Neuronal stem cell (in vitro differentiated cells): ENCODE data around the gene C1QB.
A peak's percentile ranks its signal among the peaks of the same experiment; 100 is the strongest.
"Not testable (repeated sequence)": the region's sequence is repeated elsewhere in the genome, so short reads cannot be mapped to it uniquely, and the experiment has no call there.

Experiments
- DNase-seq: peaks from one replicate; pipeline ENCODE4 v3.0.0-alpha.2; 2013; ENCODE audit warnings: low spot score
- H2AFZ ChIP-seq: one replicate; pipeline ENCODE4 v1.6.1; 2013; ENCODE audit warnings: mild to moderate bottlenecking, low read length, inconsistent platforms
- H2AK5ac ChIP-seq: 2 replicates; pipeline ENCODE4 v1.6.1; 2013; ENCODE audit warnings: low read depth, mild to moderate bottlenecking, inconsistent platforms, low read length, moderate library complexity, mixed read lengths
- H2BK120ac ChIP-seq: 2 replicates; pipeline ENCODE4 v1.6.1; 2013; ENCODE audit warnings: low read depth, mild to moderate bottlenecking, inconsistent platforms, low read length, moderate library complexity, mixed read lengths
- H2BK12ac ChIP-seq: one replicate; pipeline ENCODE4 v1.6.1; 2013; ENCODE audit warnings: low read length, inconsistent platforms
- H2BK15ac ChIP-seq: 2 replicates; pipeline ENCODE4 v1.6.1; 2013; ENCODE audit warnings: mild to moderate bottlenecking, low read length, inconsistent platforms, mixed read lengths
- H2BK5ac ChIP-seq: one replicate; pipeline ENCODE4 v1.6.1; 2013; ENCODE audit warnings: inconsistent platforms, mild to moderate bottlenecking, low read length, moderate library complexity
- H3K14ac ChIP-seq: one replicate; pipeline ENCODE4 v1.6.1; 2013; ENCODE audit warnings: low read length, inconsistent platforms
- H3K18ac ChIP-seq: 2 replicates; pipeline ENCODE4 v1.6.1; 2013; ENCODE audit warnings: low read length, inconsistent platforms
- H3K23ac ChIP-seq: 2 replicates; pipeline ENCODE4 v1.6.1; 2013; ENCODE audit warnings: low read depth, mild to moderate bottlenecking, mixed read lengths, low read length, inconsistent platforms; ENCODE audit not compliant: poor library complexity
- H3K27ac ChIP-seq: replicated peaks from 3 replicates; pipeline ENCODE4 v1.5.1; 2013; ENCODE audit warnings: low read length, inconsistent platforms
- H3K27me3 ChIP-seq, 3 experiments: 2 replicates each; pipeline ENCODE4 v1.6.1; 2013; ENCODE audit warnings: low read length in 3 of 3, mild to moderate bottlenecking in 2 of 3, inconsistent platforms in 1 of 3, low read depth in 1 of 3, mixed read lengths in 1 of 3, moderate library complexity in 1 of 3; ENCODE audit not compliant: control insufficient read depth in 3 of 3, insufficient read depth in 3 of 3
- H3K36me3 ChIP-seq, 2 donors: replicated peaks in 1 of 2; 2 replicates each; pipeline ENCODE4 v1.6.1; 2013; ENCODE audit warnings: low read length in 2 of 2; ENCODE audit not compliant: control insufficient read depth in 2 of 2, insufficient read depth in 2 of 2
- H3K4ac ChIP-seq: 2 replicates; pipeline ENCODE4 v1.6.1; 2013; ENCODE audit warnings: inconsistent platforms, mild to moderate bottlenecking, low read length, moderate library complexity
- H3K4me1 ChIP-seq, 2 donors: 1 replicate in 1 of 2; 2 replicates in 1 of 2; pipeline ENCODE4 v1.6.1; 2013; ENCODE audit warnings: low read length in 2 of 2, low read depth in 1 of 2; ENCODE audit not compliant: control insufficient read depth in 2 of 2, insufficient read depth in 1 of 2
- H3K4me2 ChIP-seq: one replicate; pipeline ENCODE4 v1.6.1; 2013; ENCODE audit warnings: mild to moderate bottlenecking, low read length, inconsistent platforms; ENCODE audit not compliant: insufficient read depth, poor library complexity, severe bottlenecking
- H3K4me3 ChIP-seq, 2 donors: 2 replicates each; pipeline ENCODE4 v1.5.1; 2013; ENCODE audit warnings: low read length in 2 of 2, mild to moderate bottlenecking in 2 of 2, inconsistent platforms in 1 of 2, moderate library complexity in 1 of 2
- H3K79me1 ChIP-seq: one replicate; pipeline ENCODE4 v1.6.1; 2013; ENCODE audit warnings: low read depth, mild to moderate bottlenecking, inconsistent platforms, low read length, moderate library complexity
- H3K9ac ChIP-seq: one replicate; pipeline ENCODE4 v1.6.1; 2013; ENCODE audit warnings: mild to moderate bottlenecking, low read depth, low read length, inconsistent platforms; ENCODE audit not compliant: poor library complexity
- H3K9me3 ChIP-seq, 2 donors: replicated peaks in 1 of 2; 2 replicates each; pipeline versions ENCODE3 to v1.6.1; 2013; ENCODE audit warnings: low read length in 2 of 2, mild to moderate bottlenecking in 2 of 2, inconsistent platforms in 1 of 2, low read depth in 1 of 2, mixed read lengths in 1 of 2, moderate library complexity in 1 of 2; ENCODE audit not compliant: control insufficient read depth in 2 of 2, insufficient read depth in 1 of 2
- H4K8ac ChIP-seq: one replicate; pipeline ENCODE4 v1.6.1; 2013; ENCODE audit warnings: low read depth, mild to moderate bottlenecking, inconsistent platforms, low read length, moderate library complexity
- H4K91ac ChIP-seq: one replicate; pipeline ENCODE4 v1.6.1; 2013; ENCODE audit warnings: low read length, low read depth, mild to moderate bottlenecking, inconsistent platforms; ENCODE audit not compliant: poor library complexity
- WGBS, 2 donors: extraction: QIAGEN DNeasy Blood & Tissue Kit; methylation state at CpG; one replicate each; pipeline ENCODE4 v1.1.7; 2013; ENCODE audit warnings: missing lambda C conversion rate in 2 of 2, mixed read lengths in 1 of 2; ENCODE audit not compliant: insufficient read length in 2 of 2, insufficient replicate concordance in 1 of 2; ENCODE audit errors: extremely low coverage in 2 of 2; 5-methylcytosine and 5-hydroxymethylcytosine counted together

Gene C1QB

GRCh38 chr1:22704440-22705067, 51.5 kb downstream of the C1QB start:
- no peaks in the 10 kb centered on the region for H3K9me3 ChIP-seq
- H3K36me3 ChIP-seq = no peaks in the 10 kb centered on the region
- H3K4me2 ChIP-seq = no peak overlapping the region
- no peak overlapping the region for H3K9ac ChIP-seq
- no peak overlapping the region for H2BK120ac ChIP-seq
- H3K23ac ChIP-seq = no peak overlapping the region
- peak overlapping the region; percentile 78 for H2AFZ ChIP-seq
- no peaks in the 10 kb centered on the region for H3K79me1 ChIP-seq
- no peak overlapping the region for H4K8ac ChIP-seq
- no peak overlapping the region for H3K4me3 ChIP-seq
- H3K27me3 ChIP-seq = peaks cover 0 to 4% (median 0%) of the 10 kb centered on the region in 3 experiments
- H2BK15ac ChIP-seq = no peak overlapping the region
- H4K91ac ChIP-seq = no peak overlapping the region
- H2BK5ac ChIP-seq = peak overlapping the region; percentile 1
- H3K18ac ChIP-seq = no peak overlapping the region
- peak; percentile 84 for DNase-seq
- peaks cover 7 to 10% of the 10 kb centered on the region in 2 donors for H3K4me1 ChIP-seq
- H3K27ac ChIP-seq = no peak overlapping the region
- no peak overlapping the region for H3K4ac ChIP-seq
- H2AK5ac ChIP-seq = no peak overlapping the region
- H2BK12ac ChIP-seq = no peak overlapping the region
- no CpG with 5 or more reads among the region's 2 CpGs for WGBS, 2 donors
- H3K14ac ChIP-seq = no peak overlapping the region

GRCh38 chr1:22705586-22705985, 52.5 kb downstream of the C1QB start:
- H2BK5ac ChIP-seq = no peak overlapping the region
- DNase-seq = no peak
- H2BK15ac ChIP-seq = no peak overlapping the region
- peaks cover 0 to 4% (median 0%) of the 10 kb centered on the region in 3 experiments for H3K27me3 ChIP-seq
- H3K79me1 ChIP-seq = no peaks in the 10 kb centered on the region
- H4K91ac ChIP-seq = no peak overlapping the region
- no peak overlapping the region for H3K27ac ChIP-seq
- no peak overlapping the region for H2BK12ac ChIP-seq
- no peaks in the 10 kb centered on the region for H3K9me3 ChIP-seq
- no peak overlapping the region for H3K14ac ChIP-seq
- no peak overlapping the region for H2BK120ac ChIP-seq
- no peak overlapping the region for H3K18ac ChIP-seq
- H3K23ac ChIP-seq = no peak overlapping the region
- no peak overlapping the region for H4K8ac ChIP-seq
- no peak overlapping the region for H3K4me3 ChIP-seq
- no peak overlapping the region for H2AK5ac ChIP-seq
- H3K4me1 ChIP-seq = peaks cover 9 to 12% of the 10 kb centered on the region in 2 donors
- H3K4me2 ChIP-seq = no peak overlapping the region
- no peak overlapping the region for H3K4ac ChIP-seq
- H3K36me3 ChIP-seq = no peaks in the 10 kb centered on the region
- no peak overlapping the region for H2AFZ ChIP-seq
- no peak overlapping the region for H3K9ac ChIP-seq

GRCh38 chr1:22706100-22706499, 53.1 kb downstream of the C1QB start:
- not testable (repeated sequence) for H3K9me3 ChIP-seq, H2AK5ac ChIP-seq, H3K4me2 ChIP-seq, H3K4ac ChIP-seq, H3K4me3 ChIP-seq, H2AFZ ChIP-seq, H3K14ac ChIP-seq, H2BK5ac ChIP-seq, DNase-seq, H4K91ac ChIP-seq, H3K36me3 ChIP-seq, H3K27me3 ChIP-seq, H3K79me1 ChIP-seq, H3K18ac ChIP-seq, H3K23ac ChIP-seq, H2BK120ac ChIP-seq, H2BK15ac ChIP-seq, H3K27ac ChIP-seq, H4K8ac ChIP-seq, H3K9ac ChIP-seq, H2BK12ac ChIP-seq
- WGBS, 2 donors = no CpG with 5 or more reads among the region's 4 CpGs
- peaks cover 9 to 12% of the 10 kb centered on the region in 2 donors for H3K4me1 ChIP-seq

- H3K9me3 ChIP-seq = no peaks in the 10 kb centered on the region
- no peak for DNase-seq
- no peak overlapping the region for H2BK5ac ChIP-seq
- no peak overlapping the region for H2BK15ac ChIP-seq
- no peak overlapping the region for H3K4me3 ChIP-seq
- H2AK5ac ChIP-seq = no peak overlapping the region
- H3K23ac ChIP-seq = no peak overlapping the region
- peaks cover 15% of the 10 kb centered on the region in 2 donors for H3K4me1 ChIP-seq
- no peak overlapping the region for H2BK12ac ChIP-seq
- H2BK120ac ChIP-seq = no peak overlapping the region
- no peak overlapping the region for H3K18ac ChIP-seq
- H3K14ac ChIP-seq = no peak overlapping the region
- H4K8ac ChIP-seq = no peak overlapping the region
- no peak overlapping the region for H3K4me2 ChIP-seq
- H3K4ac ChIP-seq = no peak overlapping the region
- peaks cover 0 to 2% (median 0%) of the 10 kb centered on the region in 3 experiments for H3K27me3 ChIP-seq
- no peaks in the 10 kb centered on the region for H3K36me3 ChIP-seq
- H3K27ac ChIP-seq = no peak overlapping the region
- no peak overlapping the region for H2AFZ ChIP-seq
- H3K79me1 ChIP-seq = peaks cover 9% of the 10 kb centered on the region
- H4K91ac ChIP-seq = no peak overlapping the region
- no peak overlapping the region for H3K9ac ChIP-seq
Measured at GRCh38 chr1:22708777-22709176, 55.7 kb downstream of the C1QB start.
